Lower leg skin (tissue), 4 donors: ENCODE measurements around the gene CCT8L2. TPM values are rescaled to one million over a fixed set of nuclear protein-coding genes. Genes with fewer than 3 reads are reported as not detected.
"Not testable (repeated sequence)": the region's sequence is repeated elsewhere in the genome, so short reads cannot be mapped to it uniquely, and the experiment has no call there.

Experiments
- DNase-seq, 2 donors: peaks; one replicate each; pipeline ENCODE4 v3.0.0-alpha.2; 2019; ENCODE audit warnings: low spot score in 2 of 2
- H3K4me3 ChIP-seq: fragments of 200-600 bp; sonication (generic); 2 replicates; pipeline ENCODE4 v1.5.1; 2017; ENCODE audit warnings: mild to moderate bottlenecking, low read depth; ENCODE audit not compliant: poor library complexity, severe bottlenecking
- CTCF ChIP-seq, 3 donors: fragments of 450-650 bp; IDR thresholded peaks; one replicate each; pipeline ENCODE4 v1.5.1; 2016; ENCODE audit warnings: antibody characterized with exemption in 3 of 3, mild to moderate bottlenecking in 3 of 3, moderate library complexity in 2 of 3
- POLR2A ChIP-seq, 2 donors: fragments of 450-650 bp; IDR thresholded peaks; one replicate each; pipeline ENCODE4 v1.6.1; 2016 to 2017; ENCODE audit warnings: antibody characterized with exemption in 2 of 2, mild to moderate bottlenecking in 1 of 2, moderate library complexity in 1 of 2
- WGBS, 2 donors: methylation state at CpG; one replicate each; pipeline ENCODE4 v1.1.5; 2018; 5-methylcytosine and 5-hydroxymethylcytosine counted together
- intact Hi-C: fragments of 100-400 bp; cut with DNase I; formaldehyde crosslinking; loops from one replicate; pipeline ENCODE4 v1.15.0; 2023; ENCODE audit warnings: low total_unique reads
- total RNA-seq, 4 donors: library from RNA; depleted of rRNA; stranded (reverse); fragments of >200 nt; gene quantifications; one replicate each; pipeline ENCODE4 v1.1.0, GENCODE V29; 2016

Gene CCT8L2
- total RNA-seq, 4 donors from 2014 or later: not detected

DNA sequence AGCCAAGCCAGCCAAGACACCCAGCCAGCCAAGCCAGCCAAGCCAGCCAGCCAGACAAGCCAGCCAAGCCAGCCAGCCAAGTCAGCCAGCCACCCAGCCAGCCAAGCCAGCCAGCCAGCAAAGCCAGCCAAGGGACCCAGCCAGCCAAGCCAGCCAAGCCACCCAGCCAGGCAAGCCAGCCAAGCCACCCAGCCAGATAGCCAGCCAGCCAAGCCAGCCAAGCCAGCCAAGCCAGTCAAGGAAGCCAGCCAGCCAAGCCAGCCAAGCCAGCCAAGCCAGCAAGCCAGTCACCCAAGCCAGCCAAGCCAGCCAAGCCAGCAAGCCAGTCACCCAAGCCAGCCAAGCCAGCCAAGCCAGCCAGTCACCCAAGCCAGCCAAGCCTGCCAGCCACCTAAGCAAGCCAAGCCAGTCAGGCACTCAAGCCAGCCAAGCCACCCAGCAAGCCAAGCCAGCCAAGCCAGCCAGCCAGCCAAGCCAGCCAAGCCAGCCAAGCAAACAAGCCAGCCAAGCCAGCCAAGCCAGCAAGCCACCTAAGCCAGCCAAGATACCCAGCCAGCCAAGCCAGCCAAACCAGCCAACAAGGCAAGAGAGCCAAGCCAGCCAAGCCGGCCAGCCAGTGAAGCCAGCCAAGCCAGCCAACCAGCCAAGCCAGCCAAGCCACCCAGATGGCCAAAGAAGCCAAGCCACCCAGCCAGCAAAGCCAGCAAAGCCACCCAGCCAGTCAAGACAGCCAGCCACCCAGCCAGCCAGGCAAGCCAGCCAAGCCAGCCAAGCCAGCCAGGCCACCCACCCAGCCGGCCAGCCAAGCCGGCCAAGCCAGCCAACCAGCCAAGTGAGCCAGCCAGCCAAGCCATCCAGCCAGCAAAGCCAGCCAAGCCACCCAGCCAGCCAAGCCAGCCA, 33.3 kb downstream of the CCT8L2 start:
- no peak for TF ChIP-seq POLR2A (IDR thresholded peaks at IDR 0.05)
- TF ChIP-seq CTCF (IDR thresholded peaks at IDR 0.05): no peak
- WGBS, 2 donors: 38 to 50% methylated on average over 1 of the region's 3 CpGs
- H3K4me3 ChIP-seq: no peak overlapping the region
- intact Hi-C loops: no loop called here
- DNase-seq: no peak

DNA sequence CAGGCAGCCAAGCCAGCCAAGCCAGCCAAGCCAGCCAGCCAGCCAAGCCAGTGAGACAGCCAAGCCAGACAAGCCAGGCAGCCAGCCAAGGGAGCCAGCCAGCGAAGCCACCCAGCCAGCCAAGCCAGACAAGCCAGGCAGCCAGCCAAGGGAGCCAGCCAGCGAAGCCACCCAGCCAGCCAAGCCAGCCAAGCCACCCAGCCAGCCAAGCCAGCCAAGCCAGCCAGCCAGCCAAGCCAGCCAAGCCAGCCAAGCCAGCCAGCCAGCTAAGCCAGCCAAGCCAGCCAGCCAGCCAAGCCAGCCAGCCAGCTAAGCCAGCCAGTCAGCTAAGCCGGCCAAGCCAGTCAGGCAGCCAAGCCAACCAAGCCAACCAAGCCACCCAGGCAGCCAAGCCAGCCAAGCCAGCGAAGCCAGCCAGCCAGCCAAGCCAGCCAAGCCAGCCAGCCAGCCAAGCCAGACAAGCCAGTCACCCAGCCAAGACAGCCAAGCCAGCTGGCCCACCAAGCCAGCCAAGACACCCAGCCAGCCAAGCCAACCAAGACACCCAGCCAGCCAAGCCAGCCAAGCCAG, 34.1 kb downstream of the CCT8L2 start:
- intact Hi-C loops, DNase-seq, H3K4me3 ChIP-seq: not testable (repeated sequence)
- 50 to 80% methylated on average over 1 to 2 of the region's 4 CpGs for WGBS, 2 donors

- WGBS, 2 donors: 85 to 91% methylated on average over 13 of the region's 13 CpGs
- DNase-seq, intact Hi-C loops, H3K4me3 ChIP-seq: not testable (repeated sequence)
Observed at GRCh38 chr22:16557511-16557910, 35.1 kb downstream of the CCT8L2 start.

DNA sequence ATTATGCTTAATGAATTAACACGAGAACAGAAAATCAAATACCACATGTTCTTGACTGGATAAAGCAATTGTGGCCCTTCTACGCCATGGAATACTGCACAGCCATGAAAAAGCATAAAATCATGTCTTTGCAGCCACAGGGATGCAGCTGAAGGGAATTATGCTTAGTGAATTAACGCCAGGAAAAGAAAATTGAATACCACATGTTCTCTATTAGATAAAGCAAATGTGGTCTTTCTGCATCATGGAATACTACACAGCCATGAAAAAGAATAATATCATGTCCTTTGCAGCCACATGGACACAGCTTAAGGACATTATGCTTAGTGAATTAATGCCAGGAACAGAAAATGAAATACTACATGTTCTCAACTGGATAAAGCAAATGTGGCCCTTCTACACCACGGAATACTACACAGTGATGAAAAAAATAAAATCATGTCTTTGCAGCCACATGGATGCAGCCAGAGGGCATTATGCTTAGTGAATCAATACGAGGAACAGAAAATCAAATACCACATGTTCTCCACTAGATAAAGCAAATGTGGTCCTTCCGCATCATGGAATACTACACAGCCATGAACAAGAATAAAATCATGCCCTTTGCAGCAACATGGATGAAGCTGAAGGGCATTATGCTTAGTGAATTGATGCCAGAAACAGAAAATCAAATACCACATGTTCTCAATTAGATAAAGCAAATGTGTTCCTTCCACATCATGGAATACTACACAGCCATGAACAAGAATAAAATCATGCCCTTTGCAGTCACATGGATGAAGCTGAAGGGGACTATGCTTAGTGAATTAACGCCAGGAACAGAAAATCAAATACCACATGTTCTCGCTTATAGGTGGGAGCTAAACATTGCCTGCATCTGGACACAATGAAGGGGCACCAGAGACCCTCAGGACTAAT, 37.3 kb downstream of the CCT8L2 start:
- intact Hi-C loops, H3K4me3 ChIP-seq, DNase-seq: not testable (repeated sequence)
- WGBS, 2 donors: 83 to 89% methylated on average over 8 of the region's 8 CpGs

DNA sequence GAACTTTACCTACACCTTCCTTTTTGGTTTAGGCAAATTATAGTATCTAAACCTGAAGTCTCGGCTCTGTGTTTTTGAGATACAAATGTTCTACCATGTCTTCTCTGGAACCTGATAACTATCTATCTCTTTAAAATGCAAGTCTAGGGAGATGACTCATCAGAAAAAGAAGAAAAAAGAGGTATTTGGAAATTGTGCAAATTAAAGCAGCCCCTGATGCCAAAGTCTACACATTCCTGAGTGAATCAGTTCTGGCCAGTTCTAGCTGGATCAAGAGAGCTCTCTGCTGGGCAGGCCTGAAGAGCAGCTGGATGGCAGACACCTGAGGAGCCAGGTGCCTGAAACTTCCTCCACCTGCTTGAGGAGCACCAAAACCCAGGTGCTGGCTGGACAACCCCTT, 49.3 kb downstream of the CCT8L2 start:
- H3K4me3 ChIP-seq, intact Hi-C loops, DNase-seq: not testable (repeated sequence)
- WGBS, 2 donors: 45 to 55% methylated on average over 1 of the region's 1 CpG

Other genes with a start within 250 kb of the CCT8L2 start
- not detected for gene XKR3, start 232.6 kb upstream of the CCT8L2 start, total RNA-seq